Measurements from ENCODE around the gene MRM2. TPM values are rescaled to one million over a fixed set of nuclear protein-coding genes. Genes with fewer than 3 reads are reported as not detected.

The MRM2 gene
- total RNA-seq, 4 donors from 2014 or later, result 2.1 to 29.4 (median 12.8) TPM

DNA sequence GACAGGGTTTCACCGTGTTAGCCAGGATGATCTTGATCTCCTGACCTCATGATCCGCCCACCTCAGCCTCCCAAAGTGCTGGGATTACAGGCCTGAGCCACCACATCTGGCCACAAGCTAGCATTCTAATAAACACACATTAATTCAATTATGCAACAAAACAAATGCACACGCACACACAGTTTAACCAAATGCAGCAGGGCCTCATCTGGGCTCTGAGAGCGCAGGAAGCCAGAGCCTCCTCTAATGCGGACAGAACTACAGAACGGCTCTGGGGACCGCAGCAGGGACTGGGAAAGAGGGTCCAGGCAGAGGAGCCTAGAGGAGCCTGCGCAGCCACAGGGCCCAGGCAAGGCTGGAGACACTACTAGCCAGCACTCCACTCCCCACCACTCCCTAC, 13.1 kb downstream of the MRM2 start:
- no peaks in the 10 kb centered on the region for H3K9me3 ChIP-seq
- intact Hi-C loops (cut with DNase I; ENCODE audit: low total_unique reads), result no loop called here
- no peak for TF ChIP-seq POLR2A (IDR thresholded peaks at IDR 0.05)
- no peaks in the 10 kb centered on the region for H3K27me3 ChIP-seq
- no peak overlapping the region for H3K27ac ChIP-seq
- no peaks in the 10 kb centered on the region for H3K36me3 ChIP-seq
- no peak overlapping the region for H3K4me3 ChIP-seq
- DNase-seq, result no peak
- H3K4me1 ChIP-seq, result peaks cover 0 to 7% of the 10 kb centered on the region in 2 donors

DNA sequence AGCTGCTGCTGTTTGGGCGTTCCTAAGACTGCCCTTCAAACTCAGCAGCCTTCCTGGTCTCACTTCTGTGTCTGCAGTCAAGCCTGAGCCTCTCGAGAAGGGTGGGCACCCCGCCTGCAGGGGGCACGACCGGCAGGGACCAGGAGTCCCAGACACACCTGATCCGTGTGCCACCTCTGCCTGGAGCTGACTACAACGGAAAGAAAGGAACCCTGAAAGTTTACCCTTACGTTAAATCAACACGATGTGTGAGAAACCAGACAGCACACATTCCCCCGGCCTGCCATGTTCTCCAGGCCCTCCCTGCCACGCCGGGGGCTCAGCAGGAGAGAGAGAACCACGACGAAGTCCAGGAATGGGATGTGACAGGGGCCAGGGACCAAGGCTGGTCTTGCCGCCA, 14.3 kb downstream of the MRM2 start:
- Histone ChIP-seq H3K36me3 (no peaks in the 10 kb centered on the region), H3K4me1 (peaks cover 0 to 7% of the 10 kb centered on the region in 2 donors), H3K27ac (no peak overlapping the region), H3K27me3 (no peaks in the 10 kb centered on the region), H3K9me3 (no peaks in the 10 kb centered on the region), H3K4me3 (no peak overlapping the region)
- intact Hi-C loops (cut with DNase I; ENCODE audit: low total_unique reads), result no loop called here
- no peak for TF ChIP-seq POLR2A (IDR thresholded peaks at IDR 0.05)
- TF ChIP-seq, protein P1, sequence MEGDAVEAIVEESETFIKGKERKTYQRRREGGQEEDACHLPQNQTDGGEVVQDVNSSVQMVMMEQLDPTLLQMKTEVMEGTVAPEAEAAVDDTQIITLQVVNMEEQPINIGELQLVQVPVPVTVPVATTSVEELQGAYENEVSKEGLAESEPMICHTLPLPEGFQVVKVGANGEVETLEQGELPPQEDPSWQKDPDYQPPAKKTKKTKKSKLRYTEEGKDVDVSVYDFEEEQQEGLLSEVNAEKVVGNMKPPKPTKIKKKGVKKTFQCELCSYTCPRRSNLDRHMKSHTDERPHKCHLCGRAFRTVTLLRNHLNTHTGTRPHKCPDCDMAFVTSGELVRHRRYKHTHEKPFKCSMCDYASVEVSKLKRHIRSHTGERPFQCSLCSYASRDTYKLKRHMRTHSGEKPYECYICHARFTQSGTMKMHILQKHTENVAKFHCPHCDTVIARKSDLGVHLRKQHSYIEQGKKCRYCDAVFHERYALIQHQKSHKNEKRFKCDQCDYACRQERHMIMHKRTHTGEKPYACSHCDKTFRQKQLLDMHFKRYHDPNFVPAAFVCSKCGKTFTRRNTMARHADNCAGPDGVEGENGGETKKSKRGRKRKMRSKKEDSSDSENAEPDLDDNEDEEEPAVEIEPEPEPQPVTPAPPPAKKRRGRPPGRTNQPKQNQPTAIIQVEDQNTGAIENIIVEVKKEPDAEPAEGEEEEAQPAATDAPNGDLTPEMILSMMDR (IDR thresholded peaks at IDR 0.05), result no peak
- DNase-seq, result no peak

DNA sequence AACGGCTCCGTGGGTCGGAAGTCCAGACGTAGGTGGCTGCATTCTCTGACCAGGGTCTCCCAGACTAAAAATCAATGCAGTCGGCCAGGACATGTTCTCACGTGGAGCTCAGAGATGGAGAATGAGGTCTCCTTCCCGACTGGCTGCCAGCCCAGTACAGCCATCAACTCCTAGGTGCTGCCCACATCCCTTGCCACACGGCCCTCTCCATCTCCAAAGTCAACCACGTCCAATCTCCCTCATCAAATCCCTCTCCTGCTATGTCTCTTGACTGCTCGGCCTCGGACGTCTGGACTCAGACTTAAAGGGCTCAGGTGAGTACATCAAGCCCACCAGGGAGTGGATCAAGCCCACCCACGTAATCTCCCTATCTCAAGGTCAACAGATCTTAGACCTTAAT, 16.2 kb downstream of the MRM2 start:
- no peaks in the 10 kb centered on the region for H3K9me3 ChIP-seq
- intact Hi-C loops (cut with DNase I; ENCODE audit: low total_unique reads), result no loop called here
- H3K27me3 ChIP-seq, result no peaks in the 10 kb centered on the region
- DNase-seq, result no peak
- no peak overlapping the region for H3K27ac ChIP-seq
- TF ChIP-seq POLR2A (IDR thresholded peaks at IDR 0.05), result no peak
- H3K36me3 ChIP-seq, result no peaks in the 10 kb centered on the region
- peaks cover 0 to 2% of the 10 kb centered on the region in 2 donors for H3K4me1 ChIP-seq
- no peak overlapping the region for H3K4me3 ChIP-seq

DNA sequence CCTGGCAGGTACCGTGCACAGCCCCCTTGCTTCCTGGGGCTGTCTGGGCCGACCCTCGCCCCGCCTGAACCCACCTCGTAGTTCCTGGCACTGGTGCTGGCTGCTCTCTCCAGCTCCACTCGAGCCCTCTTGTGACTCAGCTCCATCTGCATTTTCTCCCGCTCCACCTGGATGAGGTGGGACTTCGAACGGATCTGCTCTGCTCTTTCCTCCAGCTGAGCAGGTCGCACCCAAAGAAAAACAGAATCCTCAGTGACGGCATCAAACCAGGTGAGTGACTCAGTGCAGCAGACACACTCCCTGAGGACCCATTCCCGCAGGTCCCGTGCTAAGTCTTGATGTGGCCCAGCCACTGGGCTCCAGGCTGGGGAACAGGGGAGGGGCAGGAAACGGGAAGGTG, 16.7 kb downstream of the MRM2 start:
- no peak overlapping the region for H3K27ac ChIP-seq
- no peaks in the 10 kb centered on the region for H3K9me3 ChIP-seq
- no peaks in the 10 kb centered on the region for H3K36me3 ChIP-seq
- no peaks in the 10 kb centered on the region for H3K27me3 ChIP-seq
- no peaks in the 10 kb centered on the region for H3K4me1 ChIP-seq
- no peak overlapping the region for H3K4me3 ChIP-seq
- intact Hi-C loops (cut with DNase I; ENCODE audit: low total_unique reads), result no loop called here
- no peak for DNase-seq
- TF ChIP-seq, protein P1 (IDR thresholded peaks at IDR 0.05), result no peak
- TF ChIP-seq POLR2A (IDR thresholded peaks at IDR 0.05), result no peak

DNA sequence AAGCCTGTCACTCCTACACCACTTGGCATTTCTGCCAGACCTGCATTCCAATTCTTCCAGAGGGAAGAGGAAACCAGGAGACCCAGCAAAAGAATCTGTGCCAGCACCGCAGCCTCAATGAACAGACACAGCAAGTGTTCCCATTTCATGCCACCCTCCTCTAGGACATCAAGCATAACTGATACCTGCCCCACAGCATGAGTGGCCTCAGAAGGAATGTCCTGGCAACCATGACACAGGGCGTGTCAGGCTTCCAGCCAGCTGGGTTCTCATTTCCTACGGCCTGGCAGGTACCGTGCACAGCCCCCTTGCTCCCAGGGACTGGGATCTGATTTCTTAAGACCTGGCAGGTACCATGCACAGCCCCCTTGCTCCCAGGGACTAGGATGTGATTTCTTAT, 17.1 kb downstream of the MRM2 start:
- Histone ChIP-seq H3K27me3 (no peaks in the 10 kb centered on the region), H3K9me3 (no peaks in the 10 kb centered on the region), H3K4me1 (no peaks in the 10 kb centered on the region), H3K27ac (no peak overlapping the region), H3K36me3 (no peaks in the 10 kb centered on the region), H3K4me3 (no peak overlapping the region)
- no peak for DNase-seq
- intact Hi-C loops (cut with DNase I; ENCODE audit: low total_unique reads), result no loop called here
- TF ChIP-seq, protein P1 (IDR thresholded peaks at IDR 0.05), result no peak
- no peak for TF ChIP-seq POLR2A (IDR thresholded peaks at IDR 0.05)

DNA sequence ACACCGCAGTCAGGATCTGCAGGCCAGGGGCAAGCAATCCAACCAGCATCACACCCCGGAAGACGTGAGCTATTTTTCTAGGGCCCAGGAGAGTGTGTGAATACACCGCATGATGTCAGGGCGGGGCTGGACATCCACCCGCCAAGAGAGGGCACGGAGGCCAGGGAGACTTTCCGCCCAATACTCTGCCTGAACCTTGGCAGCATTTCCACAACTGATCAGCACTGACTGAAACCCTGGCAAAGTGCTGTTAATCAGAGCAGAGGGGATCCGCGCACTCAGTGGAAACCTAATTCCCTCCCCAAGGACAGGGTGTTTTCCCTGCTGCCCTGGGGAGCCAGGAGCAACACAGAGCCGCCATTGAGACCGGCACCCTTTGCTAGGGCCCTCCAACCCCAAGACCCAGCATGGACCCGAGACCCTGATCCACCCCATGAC, 17.5 kb downstream of the MRM2 start:
- TF ChIP-seq, protein P1 (IDR thresholded peaks at IDR 0.05), result no peak
- TF ChIP-seq POLR2A (IDR thresholded peaks at IDR 0.05), result no peak
- Histone ChIP-seq H3K36me3 (no peaks in the 10 kb centered on the region), H3K27ac (no peak overlapping the region), H3K4me3 (no peak overlapping the region), H3K4me1 (no peaks in the 10 kb centered on the region), H3K9me3 (no peaks in the 10 kb centered on the region), H3K27me3 (no peaks in the 10 kb centered on the region)
- intact Hi-C loops (cut with DNase I; ENCODE audit: low total_unique reads), result no loop called here
- no peak for DNase-seq

All from uterus (tissue), 4 donors.